Measurements from ENCODE around the gene CBX3.
"Not testable (repeated sequence)": the region's sequence is repeated elsewhere in the genome, so short reads cannot be mapped to it uniquely, and the experiment has no call there.

The CBX3 gene

DNA sequence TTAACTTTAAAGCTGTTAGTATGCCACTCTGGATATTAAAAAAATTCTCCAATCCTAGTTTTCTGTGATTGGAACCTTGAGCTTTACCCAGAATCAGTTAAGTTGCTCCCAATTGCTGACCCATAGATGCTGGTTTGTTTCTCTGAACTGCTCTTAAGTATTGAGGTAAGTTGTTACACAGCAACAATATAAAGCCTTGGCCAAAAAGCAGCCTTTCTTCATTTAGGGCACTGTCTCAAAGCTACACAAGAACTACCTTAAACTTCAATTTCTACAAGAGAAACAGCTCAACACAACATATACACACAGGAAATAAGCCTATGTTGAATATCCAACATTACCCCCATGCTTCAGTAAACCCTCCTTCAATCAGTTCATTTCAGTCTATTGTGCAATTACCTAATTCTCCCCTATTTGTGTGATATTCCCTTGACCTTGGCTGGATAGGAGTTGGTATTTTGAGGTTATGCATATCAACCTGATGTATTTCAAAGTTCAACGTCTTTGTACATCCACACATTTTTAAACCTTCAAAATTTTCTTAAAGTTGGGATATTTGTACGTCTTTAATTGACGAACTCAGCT lies 12.5 kb upstream of the CBX3 start:
- no peak for DNase-seq

DNA sequence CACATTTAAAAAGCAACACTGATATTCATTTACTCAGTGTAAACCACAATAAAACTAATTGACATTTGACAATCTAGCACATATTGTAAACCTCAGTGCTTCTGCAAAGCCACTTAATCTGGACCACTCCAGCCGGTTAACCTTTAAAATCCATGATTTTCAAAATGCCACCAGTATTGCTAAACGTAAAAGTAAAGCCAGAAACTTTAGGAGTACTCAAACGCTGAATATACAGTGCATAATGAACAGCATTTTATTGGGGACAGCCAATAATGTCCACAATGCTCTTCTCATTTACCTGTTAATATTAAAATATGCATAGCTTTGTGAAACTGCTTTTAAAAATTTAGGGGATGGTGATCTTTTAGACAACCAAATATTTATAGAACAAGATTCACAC lies 11.8 kb upstream of the CBX3 start:
- no peak for DNase-seq

DNA sequence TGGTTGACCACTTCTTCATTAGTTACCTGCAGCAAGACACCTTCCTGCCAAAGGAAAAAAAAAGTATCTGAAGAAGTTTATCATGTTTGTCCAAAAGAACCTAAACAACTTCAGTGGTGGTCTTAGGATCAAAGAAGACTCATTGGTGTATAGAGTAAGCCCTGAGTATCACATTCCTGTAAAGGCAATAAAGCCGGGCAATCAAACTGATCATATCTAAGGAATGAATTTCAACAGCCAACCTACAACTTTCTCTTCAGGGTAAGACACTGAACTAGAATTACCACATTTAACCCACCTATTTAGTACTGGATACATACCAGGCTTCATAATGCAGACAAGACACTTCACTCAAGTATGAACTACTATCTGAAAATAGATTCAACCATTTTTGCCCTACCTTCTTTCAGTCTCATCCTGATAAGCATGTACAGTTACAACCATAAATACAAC lies 11.1 kb upstream of the CBX3 start:
- no peak for DNase-seq

DNA sequence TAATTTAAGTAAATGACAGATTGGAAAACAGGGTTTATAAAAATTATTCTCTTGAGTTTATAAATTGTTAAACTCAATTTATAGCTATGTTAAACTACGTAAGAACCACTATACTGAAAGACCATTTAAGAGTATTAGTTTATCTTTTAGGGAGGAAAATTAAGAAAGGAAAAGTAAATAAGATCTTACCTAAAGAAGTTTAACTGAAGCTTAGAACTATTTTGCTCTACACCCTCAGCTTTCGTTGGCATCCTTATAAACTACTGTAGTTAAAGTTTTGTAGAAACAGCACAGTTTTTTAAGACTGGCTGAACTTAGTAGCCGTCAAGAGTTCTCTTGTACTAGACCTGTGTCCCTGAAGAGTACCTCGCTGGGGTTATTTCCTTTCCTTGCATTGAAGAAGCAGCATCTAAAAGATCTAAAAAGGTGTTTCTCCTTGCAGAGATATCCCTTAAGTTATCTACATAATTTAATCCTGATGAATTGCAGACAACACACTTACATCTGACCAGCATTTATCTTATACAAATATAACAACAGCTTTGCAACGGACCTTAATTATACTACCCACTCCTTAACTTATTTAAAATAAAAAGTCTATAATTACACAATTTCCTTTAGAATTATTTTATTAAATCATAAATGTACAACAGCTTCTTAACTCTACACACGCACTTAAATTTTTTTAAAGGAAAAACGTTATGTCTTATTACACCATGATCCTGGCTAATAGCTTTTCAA lies 10.1 kb upstream of the CBX3 start:
- DNase-seq: no peak

DNA sequence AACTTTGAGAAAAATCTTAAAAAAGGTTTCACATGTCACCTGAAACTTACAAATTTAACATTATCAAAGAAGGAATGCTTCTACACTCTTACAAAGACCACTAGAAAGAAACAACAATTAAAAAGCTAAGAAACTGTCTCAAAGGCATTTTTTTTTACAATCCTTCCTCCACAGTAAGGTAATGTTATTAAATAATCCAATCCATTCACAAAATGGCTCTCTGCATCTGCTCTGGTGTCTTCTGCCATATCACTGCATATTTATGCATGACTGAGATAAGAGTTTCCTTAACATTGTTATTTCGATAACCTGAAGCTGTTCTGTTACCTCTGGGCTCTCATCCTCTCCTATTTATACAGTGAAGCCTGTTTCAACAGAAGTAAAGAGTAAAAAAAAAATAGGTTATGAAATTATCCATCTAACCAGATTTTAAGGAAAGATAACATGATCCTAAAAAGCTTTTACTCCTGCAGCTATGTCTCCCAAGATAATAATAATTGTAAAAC lies 9.5 kb upstream of the CBX3 start:
- no peak for DNase-seq

DNA sequence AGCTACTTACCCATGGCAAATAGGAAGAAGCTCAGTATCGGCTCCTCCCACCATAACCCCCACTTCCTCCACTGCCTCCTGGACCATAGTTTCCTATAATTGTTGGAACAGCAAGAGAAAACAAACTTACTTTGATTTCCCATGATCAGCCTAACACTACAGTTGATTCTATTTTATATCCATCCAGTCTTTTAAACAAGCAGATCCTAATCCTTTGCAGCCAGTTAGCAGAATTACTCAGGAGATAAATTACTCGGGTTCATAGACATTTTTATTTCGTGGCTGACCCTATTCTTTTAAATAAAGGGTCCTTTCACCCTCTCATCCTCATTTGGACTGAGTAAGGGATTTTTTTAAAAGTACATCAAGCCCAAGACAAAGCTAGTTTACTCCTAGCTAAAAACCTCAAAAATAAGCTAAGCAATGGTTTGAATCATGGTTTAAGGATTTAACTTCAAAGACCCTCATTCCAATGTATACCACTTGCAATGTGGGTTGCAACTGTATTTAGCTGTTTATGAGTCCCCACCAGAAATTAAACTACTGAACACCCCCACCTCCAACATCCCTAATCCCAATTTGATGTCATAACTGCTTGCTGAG lies 9.0 kb upstream of the CBX3 start:
- DNase-seq: no peak

DNA sequence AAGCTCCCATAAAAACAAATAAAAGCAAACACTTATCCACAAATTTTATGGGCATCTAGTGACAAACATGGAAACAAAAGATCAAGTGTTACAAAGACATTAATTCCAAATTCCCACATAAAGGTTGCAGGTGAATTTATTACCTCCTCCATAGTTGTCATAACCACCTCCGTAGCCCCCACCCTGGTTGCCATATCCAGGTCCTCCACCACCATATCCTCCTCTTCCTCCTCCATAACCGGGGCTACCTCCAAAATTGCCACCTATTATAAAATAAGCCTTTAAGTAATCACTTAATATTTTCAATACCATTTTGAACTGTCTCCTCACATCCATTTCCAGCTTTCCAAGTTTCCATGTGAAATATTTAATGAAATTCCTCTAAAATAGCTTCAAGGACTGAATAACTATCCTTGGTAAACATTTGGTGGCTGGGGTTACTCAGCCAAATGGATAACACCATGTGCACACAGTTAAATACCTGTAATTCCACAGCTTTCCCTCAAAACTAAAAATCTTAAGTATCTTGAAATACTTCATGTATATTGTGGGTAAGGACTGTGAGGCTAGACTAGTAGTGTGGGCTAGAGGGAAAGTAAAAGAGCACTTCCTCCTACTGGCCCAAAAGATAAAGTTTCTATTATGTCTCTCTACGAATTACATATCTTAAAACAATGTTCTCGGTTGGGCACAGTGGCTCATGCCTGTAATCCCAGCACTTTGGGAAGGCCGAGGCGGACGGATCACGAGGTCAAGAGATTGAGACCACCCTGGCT lies 7.9 kb upstream of the CBX3 start:
- DNase-seq: no peak

DNA sequence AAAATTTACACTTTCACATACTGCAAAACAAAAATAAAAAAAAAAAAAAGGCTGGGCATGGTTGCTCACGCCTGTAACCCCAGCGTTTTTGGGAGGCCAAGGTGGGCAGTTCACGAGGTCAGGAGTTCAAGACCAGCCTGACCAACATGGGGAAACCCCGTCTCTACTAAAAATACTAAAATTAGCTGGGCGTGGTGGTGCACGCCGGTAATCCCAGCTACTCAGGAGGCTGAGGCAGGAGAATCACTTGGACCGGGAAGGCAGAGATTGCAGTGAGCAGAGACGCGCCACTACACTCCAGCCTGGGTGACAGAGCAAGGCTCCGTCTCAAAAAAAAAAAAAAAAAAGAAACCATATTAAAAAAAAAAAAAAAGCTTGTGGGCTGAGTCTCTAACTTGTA lies 6.8 kb upstream of the CBX3 start:
- DNase-seq: not testable (repeated sequence)

DNA sequence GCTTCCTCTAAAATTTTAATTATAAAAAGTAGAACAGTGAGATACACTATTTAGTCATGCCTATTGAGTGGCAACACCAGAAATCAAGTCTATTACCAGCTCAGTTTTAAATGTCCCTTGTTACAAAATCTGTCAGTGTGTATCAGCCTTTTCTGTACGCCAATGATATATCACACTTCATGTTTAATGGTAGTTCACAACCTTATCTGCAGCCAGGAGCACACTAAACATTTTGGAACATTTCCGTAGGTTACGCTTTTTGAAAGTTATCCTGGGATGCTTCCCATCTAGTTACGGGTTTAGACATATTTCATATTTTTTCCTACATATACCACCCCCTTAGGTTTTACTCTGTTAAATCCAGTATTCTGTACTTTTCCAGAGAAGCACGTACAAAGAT lies 6.4 kb upstream of the CBX3 start:
- no peak for DNase-seq

DNA sequence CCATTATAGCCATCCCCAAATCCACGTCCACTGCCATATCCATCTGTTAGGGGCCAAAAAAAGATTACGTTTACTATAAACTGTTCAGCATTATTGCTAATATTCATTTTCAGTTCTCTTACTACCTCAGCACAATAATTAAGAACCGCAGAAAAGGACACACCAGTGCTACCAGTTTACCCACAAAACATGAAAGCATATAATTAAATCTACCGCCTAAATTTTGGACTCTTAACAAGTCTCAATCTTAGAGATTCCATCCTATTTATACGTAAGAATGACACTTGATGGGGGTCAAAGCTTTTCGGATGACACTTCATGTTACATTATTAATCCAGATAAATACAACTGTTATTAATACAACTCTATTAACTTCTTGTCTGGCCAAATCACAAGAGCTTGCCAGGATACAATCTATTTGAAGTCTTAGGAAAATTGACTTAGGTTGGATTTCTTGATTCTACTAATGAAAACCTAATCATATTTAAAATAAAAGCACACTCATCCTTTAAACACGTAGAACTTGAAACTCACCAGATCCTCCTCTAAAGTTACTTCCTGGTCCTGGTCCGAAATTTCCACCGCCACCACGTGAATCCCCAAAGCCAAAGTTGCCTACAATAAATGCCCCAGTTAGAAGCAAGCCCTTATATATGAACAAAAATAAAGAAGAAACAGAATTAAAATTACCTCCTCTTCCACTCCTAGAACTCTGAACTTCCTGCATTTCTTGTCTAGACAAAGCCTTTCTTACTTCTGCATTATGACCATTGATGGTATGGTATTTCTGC lies 5.5 kb upstream of the CBX3 start:
- DNase-seq: no peak

DNA sequence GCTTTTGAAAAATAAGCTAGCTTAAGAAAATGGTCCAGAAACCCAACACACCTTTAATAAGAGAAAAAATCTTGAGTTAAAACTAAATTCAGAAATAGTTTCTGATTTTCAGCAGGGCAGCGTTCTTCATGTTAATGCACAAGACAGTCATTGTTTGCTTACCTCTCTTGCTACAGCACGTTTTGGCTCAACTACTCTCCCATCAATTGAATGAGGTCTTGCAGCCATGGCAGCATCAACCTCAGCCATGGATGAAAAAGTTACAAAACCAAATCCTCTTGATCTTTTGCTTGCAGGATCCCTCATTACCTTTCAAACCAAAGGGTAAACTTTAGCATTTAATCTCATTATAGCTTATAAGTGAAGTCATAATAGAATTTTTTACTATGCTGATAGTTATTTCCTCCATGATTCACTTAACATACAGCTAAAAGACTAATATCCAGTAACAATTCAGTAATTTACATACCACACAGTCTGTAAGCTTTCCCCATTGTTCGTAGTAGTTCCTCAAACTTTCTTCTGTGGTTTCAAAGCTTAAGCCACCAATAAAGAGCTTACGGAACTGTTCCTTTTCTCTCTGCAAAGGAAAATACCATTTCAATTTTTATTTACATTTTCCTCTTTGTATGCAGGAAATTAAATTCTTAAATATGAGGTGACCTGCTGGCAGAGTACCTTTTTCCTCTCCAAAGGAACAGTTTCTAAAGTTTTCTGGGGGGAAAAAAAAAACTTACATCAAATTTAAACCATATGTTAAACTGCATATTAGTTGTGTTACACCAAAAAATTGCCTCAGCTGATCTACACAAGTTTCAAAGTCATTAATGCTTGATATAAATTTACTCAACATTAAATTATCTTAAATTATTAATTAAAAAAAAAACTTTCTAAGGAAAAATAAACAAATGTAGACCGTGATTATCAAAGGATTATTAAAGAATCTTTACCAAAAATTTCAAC lies 4.1 kb upstream of the CBX3 start:
- DNase-seq: no peak

DNA sequence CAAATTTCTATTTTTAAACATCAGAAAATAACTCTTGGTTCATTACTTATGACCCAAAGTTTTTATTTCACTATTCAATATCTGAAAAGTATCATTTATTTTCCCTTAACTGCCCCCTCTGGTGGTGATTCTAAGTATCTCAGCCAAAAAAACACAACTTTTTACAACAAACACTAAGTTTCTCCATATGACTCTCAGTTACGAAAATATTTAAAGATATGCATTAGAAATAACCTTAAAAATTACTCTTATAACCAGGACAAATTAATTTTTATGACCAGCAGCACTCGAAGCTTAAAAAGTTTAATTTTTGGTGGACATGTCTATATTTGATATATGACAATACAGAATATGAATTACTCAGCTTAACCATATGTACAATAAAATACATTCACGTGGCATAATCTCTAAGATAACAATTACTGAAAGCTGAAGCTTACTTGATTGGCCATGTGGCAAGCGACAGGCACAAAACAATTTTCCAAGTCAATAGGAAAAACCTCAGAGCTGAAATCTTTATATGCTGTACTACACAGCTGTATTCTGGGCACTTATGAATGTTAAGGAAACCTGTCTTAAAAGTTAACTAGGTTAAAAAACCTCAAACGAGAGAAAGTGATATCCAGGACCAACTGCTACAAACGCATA lies 3.3 kb upstream of the CBX3 start:
- no peak for DNase-seq

DNA sequence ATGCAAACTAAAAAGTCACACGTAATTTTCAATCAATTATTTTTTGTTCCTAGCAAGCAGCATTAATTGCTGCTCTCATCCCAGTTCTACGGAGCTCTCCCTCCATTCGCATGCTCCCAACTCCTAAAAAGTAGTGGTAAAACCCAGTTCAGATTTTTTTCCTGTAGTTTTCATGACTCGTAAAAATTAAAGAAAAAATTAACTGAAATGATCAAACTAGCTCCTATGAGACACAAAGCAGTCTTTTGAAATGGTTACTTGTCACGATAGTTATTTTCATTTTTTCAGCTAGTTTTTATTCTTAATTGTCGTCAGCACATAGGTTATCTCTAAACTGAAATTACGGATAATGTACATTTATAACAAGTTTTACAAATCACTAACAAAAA lies 2.8 kb upstream of the CBX3 start:
- no peak for DNase-seq

DNA sequence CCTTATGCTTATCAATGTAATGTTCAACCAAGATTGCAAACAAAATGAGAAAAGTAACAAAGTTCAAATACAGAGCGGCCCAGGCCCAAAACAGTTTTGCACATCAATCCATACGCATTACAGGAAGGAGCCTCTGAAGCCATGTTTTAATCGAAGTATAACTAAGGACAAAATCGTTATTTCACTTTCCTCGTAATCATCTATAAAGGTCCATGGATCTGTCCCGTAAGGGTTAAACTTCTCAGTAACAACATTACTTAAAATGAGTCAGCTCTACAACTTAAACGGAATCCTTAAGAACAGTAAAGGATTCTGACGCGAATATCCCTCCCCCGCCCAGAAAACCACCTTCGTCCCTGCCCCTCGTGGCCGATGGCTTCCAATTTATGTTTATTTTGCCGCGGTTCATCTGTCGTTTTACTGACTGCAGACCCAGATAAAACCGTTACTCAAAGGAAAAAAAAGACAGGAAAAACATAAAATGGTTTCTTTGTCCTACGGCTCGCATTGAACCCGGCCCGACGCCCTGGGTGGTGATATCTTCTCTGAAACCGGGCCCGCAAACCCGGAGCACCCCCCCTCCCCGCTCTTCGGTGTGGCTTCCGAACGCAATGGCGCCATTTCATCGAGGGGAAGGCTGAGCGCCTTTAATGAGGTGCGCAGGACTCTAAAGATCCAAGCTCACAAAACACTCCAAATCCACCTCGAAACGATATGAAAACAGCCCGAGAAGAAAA lies 2.1 kb upstream of the CBX3 start:
- DNase-seq: no peak

DNA sequence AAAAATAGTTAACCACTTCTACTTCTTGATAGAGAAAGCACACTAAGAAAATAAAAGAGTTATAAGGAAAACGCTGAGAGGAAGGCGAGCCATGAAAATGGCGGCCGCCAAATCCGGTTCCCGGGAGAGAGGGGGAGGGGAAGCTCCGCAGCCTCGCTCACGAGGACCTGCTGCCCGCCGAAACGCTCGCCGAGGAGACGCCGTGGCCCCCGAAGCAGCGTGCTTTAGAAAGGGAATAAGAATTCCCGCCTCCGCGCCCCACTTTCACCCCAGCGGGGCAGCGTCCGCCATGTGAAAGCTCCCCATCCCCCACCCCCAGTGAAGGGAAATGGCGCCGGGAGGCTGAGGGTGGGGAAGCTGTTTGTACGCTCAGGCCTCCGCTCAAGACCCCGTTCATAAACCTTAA lies 1.5 kb upstream of the CBX3 start:
- no peak for DNase-seq

DNA sequence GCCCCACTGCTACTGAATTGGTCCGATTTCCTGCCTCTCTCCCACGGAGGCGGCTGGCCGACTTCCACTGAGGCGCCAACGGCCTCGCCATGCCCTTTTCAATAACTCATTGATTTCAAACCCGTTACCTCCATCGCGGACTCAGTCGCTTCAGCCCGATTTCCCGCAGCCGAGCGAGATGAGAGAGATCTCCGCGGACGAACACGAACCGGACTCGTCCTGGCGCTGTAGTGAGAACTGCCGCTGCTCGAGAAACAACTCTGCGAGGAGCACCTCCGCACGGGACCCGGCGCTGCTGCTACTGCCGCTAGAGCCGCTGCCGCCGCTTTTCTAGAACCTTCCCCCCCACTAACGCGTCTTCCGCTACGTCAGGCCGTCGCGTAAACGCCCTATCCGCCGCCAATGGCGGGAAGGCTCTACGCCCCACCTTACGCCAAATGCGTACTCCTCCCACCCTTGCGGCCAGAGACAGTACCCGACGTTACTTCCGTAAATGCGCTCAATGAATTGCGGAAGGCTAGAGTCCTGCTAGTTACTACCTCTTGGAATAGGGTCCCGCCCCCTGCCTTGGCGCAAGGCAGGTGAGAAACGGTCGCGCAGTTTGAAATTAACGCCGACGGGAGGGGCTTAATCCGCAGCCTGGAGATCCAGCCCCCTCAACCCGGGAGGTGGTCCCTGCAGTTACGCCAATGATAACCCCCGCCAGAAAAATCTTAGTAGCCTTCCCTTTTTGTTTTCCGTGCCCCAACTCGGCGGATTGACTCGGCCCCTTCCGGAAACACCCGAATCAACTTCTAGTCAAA lies 900 bp upstream of the CBX3 start, which contains the start of gene HNRNPA2B1:
Gene HNRNPA2B1, minus strand, starts transcription at position 303 of the 803 bp plus-strand sequence. Its CDS starts 169 bp downstream, at position 134.
- peak; percentile 89 for DNase-seq

DNA sequence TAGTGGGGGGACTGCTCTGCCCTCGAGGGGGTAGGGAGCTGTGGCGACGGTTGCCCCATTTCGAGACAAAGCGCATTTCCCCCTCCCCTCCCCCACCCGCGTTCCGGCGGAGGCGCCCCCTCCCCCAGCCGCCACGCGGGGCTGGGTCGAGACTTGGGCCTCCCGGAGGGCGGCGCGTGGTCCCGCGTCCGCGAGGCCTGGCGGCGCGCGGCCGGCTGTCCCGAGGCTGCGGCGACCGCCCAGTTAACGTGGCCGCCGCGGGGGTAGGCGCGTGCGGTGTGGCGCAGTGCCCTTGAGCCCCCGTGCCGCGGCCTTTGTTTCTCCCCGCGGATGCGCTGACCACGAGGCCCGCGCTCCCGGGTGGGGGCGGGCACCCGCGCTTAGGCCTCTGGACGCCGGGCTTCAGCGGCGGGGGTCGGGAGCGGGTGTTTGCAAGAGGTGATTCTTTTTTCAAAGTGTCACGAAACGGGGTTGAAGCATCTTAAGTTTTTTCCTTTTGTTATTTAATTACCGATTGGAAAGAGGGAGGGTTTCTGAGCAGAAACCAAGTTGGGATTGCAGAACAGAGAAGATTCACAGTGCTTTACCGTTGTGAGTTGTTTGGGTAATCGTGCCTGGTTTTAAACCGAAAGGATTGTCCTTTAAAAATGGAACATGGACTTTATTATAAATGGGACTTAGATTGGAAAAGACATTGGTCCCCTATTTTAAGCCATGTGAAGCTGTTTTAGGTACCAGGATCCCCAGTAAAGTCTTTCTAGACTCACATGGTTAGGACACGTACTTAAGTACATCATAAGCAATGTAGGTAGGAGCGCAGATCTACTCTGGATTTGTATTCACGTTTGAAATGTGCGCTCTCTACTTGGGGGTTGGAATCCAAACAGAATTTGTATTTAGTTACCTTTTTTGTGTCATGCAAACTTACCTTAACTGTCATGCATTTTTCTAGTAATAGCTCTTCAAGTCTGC lies 760 bp downstream of the CBX3 start:
- DNase-seq: no peak

DNA sequence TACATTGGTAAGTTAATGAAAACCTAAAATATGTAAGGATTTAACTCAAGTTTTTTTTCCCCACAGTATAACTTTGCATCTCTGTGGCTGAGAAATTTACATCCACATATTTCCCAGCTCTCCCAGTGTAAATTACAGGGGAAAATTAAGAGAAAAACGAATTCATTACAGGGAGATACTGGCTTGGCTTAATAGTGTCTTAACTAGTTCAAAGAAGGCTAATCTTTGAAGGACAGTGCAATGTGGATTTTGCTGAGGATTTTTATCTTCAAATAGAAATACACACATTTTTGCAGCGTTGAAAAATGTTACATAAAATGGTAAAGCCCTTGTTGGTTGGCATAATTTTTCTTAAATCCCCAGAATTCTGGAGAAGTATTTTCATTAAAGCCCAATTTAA lies 1.5 kb downstream of the CBX3 start:
- no peak for DNase-seq

Measured in NCI-H187 treated with DMSO at 0.1 percent for 48 hours (cell line).